ENCODE data around the gene CCDC88B.

GRCh38 chr11:64295760-64296159 lies 44.2 kb upstream of the CCDC88B start:
- TF ChIP-seq CTCF (IDR thresholded peaks at IDR 0.05; ENCODE audit: poor library complexity, severe bottlenecking) (no peak), TAF1 (IDR thresholded peaks at IDR 0.05; ENCODE audit: low read depth) (no peak)

All from neural cell (in vitro differentiated cells).